ENCODE results near the gene TSPAN15. TPM values are rescaled to one million over a fixed set of nuclear protein-coding genes. Genes with fewer than 3 reads are reported as not detected.

TSPAN15 gene
- total and polyA plus RNA-seq, 2 experiments from 2014 or later: 6.6 to 10.1 TPM

GRCh38 chr10:69466158-69466490 is 14.9 kb downstream of the TSPAN15 start:
- TF ChIP-seq CTCF (conservative IDR thresholded peaks at IDR 0.05; ENCODE audit: low read depth in 2 of 2): no peak
- no peak for TF ChIP-seq ZNF462 (CRISPR knock-in tag; IDR thresholded peaks at IDR 0.05)
- no peak for TF ChIP-seq NANOG (IDR thresholded peaks at IDR 0.05; ENCODE audit: borderline replicate concordance)
- no peak for TF ChIP-seq EZH2 (IDR thresholded peaks at IDR 0.05; ENCODE audit: low read depth, unreplicated experiment)
- TF ChIP-seq REST (IDR thresholded peaks at IDR 0.05; ENCODE audit: unreplicated experiment): no peak
- no peak for TF ChIP-seq ZNF331 (CRISPR knock-in tag; IDR thresholded peaks at IDR 0.05; ENCODE audit: low read depth)
- TF ChIP-seq ETS1 (IDR thresholded peaks at IDR 0.05): no peak
- TF ChIP-seq POLR2AphosphoS5 (IDR thresholded peaks at IDR 0.05; ENCODE audit: low read depth): no peak
- no peak for TF ChIP-seq EZH2phosphoT487 (IDR thresholded peaks at IDR 0.05; ENCODE audit: unreplicated experiment)
- no peak for TF ChIP-seq JUNB (IDR thresholded peaks at IDR 0.05; ENCODE audit: unreplicated experiment)
- TF ChIP-seq ZNF114 (CRISPR knock-in tag; IDR thresholded peaks at IDR 0.05): no peak
- TF ChIP-seq CREB1 (CRISPR knock-in tag; IDR thresholded peaks at IDR 0.05; ENCODE audit: low read depth): no peak
- no peak for TF ChIP-seq STAT1 (IDR thresholded peaks at IDR 0.05; ENCODE audit: unreplicated experiment)
- H3K4me1 ChIP-seq (ENCODE audit: insufficient read depth): peaks cover 13% of the 10 kb centered on the region
- Mint-ChIP-seq H3K4me3 (no peak overlapping the region), H3K9me3 (no peaks in the 10 kb centered on the region), H3K4me1 (peaks cover 12% of the 10 kb centered on the region), H3K27me3 (ENCODE audit: insufficient read depth, low read depth, poor library complexity) (peaks cover 6% of the 10 kb centered on the region), H3K27ac (no peak overlapping the region), H3K36me3 (ENCODE audit: low read depth) (no peaks in the 10 kb centered on the region)
- no peaks in the 10 kb centered on the region for H3K36me3 ChIP-seq (ENCODE audit: insufficient read depth)
- H3K4me2 ChIP-seq: no peak overlapping the region
- ATAC-seq: no peak
- H3K79me2 ChIP-seq (replicated peaks; ENCODE audit: insufficient read depth): no peaks in the 10 kb centered on the region
- H2AFZ ChIP-seq: no peak overlapping the region
- H3F3A ChIP-seq (replicated peaks; ENCODE audit: low read depth): no peaks in the 10 kb centered on the region
- H3K27ac ChIP-seq (ENCODE audit: low read depth): no peak overlapping the region
- H3K27me3 ChIP-seq (ENCODE audit: insufficient read depth): no peaks in the 10 kb centered on the region
- no peaks in the 10 kb centered on the region for H3K9me2 ChIP-seq (ENCODE audit: insufficient read depth)
- H4K20me1 ChIP-seq (replicated peaks; ENCODE audit: insufficient read depth): no peaks in the 10 kb centered on the region
- no peak overlapping the region for H3K4me3 ChIP-seq
- no peak for DNase-seq (ENCODE audit: low spot score)

All from GM23338 (cell line).